GM15510 (cell line): ENCODE results near the gene PTX4.
A peak's percentile ranks its signal among the peaks of the same experiment; 100 is the strongest.

Experiments
- POLR2A ChIP-seq: IDR thresholded peaks from 3 replicates; pipeline ENCODE4 v1.6.1; 2011; ENCODE audit warnings: borderline replicate concordance; ENCODE audit not compliant: insufficient read length; ENCODE audit errors: extremely low read depth

PTX4 gene

GRCh38 chr16:1485847-1486496 lies 2.8 kb downstream of the PTX4 start:
- no peak for TF ChIP-seq POLR2A

GRCh38 chr16:1481906-1482835 lies 6.6 kb downstream of the PTX4 start:
- no peak for TF ChIP-seq POLR2A

DNA sequence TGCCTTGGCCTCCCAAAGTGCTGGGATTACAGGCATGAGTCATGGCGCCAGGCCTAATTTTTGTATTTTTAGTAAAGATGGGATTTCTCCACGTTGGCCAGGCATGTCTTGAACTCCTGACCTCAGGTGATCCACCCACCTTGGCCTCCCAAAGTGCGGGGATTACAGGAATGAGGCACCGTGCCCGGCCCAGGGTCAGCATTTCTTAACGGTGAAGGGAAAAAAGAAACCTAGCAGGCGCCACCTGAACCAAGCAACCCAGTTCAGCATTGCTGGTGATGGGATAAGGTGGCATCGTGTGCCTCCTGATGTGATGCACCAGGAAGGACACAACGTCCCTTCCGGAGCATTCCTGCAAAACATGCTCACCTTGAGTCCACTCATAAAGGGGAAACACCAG lies 11.7 kb downstream of the PTX4 start:
- no peak for TF ChIP-seq POLR2A

- no peak for TF ChIP-seq POLR2A
Observed at GRCh38 chr16:1475552-1476114, 13.1 kb downstream of the PTX4 start.

DNA sequence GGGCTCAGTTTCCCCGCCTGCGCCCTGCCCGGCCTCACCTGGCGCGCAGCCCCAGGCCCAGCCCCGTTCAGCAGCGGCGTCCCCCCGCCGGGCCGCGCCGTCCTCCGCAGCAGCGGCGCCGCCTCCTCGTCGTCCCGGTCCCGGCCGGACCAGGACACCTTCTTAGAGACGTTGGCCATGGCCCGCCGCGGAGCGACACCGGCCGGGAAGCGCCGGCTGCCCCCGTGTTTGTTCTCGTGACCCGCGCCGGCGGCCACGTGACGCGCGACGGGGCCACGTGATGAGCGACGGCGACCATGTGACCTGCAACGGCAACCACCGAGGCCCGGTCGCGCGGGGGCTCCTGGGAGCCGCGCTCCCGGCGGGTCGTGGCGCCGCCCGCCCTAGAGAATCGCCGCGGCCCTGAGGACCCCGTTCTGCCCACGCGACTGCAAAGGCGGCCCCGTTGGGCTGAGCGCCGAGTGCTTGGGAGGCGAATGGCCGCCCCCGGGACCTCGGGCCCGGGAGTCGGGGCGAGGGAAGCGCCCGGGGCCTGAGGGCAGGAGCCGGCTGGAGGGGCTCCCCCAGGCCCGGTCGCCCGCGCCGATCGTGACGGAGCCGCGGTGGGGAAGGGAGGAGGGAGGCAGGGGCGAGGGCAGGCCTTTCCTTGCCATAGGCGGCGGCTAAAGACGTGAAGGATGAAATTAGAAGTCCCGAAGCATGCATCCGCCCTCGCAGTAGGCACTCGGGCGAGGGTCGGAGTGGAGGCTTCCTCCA lies 13.8 kb downstream of the PTX4 start, which contains the start of gene CLCN7:
Gene CLCN7 (minus strand): TSS at position 233 of the 756 bp plus-strand sequence. CDS start 54 bp downstream, at position 179.
- TF ChIP-seq POLR2A: peak; percentile 98

DNA sequence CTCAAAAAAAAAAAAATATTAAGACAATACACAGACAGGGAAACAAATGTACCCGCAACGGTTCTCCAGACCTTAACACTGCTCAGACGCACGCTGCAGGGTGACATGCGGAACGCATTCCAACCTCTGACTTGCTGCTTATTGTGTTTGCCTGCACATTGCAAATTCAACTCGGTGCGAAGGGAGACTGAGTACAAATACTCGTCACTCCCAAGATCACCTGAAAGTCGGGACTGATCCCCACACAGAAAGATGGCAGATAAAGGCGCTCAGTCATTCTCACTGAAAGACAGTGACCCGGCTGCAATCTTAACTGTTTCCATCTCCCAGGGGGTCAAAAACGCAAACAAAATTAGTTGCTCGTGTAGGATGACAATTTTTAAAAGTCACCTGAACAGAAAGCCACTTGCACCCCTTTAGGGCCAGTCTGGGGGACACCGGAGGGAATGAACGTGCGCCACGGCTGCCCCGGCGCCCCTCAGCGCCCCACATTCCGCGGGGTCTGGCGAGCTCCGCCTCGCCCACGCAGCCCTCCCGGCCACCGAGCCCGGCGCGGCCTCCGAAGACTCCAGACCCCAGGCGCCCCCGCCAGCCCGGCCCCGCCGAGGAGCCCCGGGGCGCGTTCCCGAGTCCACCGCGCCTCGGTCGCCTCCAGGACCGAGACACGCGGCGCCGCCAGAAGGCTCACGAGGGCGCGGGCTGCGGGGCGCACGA lies 14.5 kb downstream of the PTX4 start:
- no peak for TF ChIP-seq POLR2A

GRCh38 chr16:1472974-1473373 lies 15.8 kb downstream of the PTX4 start:
- no peak for TF ChIP-seq POLR2A

- TF ChIP-seq POLR2A: no peak
Observed at GRCh38 chr16:1471569-1472194, 17.1 kb downstream of the PTX4 start.

DNA sequence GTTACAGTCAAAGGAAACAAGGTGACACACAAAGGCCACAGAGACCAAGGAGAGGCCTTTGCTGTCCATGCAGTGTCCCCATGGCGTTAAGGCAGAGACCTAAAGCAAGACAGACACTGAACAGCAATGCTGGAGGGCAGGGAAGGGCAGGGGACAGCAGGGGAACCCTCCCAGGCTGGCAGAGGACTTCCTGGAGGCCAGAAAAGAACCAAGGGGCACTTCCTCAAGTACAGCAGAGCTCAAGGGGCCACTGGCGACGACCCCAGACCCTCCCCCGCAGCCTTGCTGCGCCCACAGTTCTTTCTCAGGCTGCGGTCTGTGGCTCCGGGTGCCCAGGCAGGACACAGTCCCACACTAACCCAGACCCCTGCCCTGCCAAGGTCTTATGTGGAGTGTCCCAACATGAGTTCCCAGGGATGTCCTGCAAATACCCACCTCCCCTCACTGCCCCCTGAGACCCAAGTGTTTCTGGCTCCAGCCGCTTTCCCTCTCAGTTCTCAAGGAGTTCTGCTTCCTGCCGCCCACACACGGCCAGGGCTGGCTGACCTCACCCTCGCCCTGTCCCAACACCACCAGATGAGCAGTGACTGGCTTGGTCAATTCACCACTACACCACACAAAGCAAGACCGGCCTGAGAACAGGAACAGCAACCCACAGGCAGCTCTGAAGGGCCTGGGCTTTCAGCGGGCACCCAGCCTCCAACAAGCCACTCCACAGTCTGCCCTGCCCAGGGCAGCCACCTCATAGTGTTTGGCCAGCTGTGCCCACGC lies 18.1 kb downstream of the PTX4 start:
- TF ChIP-seq POLR2A: no peak

DNA sequence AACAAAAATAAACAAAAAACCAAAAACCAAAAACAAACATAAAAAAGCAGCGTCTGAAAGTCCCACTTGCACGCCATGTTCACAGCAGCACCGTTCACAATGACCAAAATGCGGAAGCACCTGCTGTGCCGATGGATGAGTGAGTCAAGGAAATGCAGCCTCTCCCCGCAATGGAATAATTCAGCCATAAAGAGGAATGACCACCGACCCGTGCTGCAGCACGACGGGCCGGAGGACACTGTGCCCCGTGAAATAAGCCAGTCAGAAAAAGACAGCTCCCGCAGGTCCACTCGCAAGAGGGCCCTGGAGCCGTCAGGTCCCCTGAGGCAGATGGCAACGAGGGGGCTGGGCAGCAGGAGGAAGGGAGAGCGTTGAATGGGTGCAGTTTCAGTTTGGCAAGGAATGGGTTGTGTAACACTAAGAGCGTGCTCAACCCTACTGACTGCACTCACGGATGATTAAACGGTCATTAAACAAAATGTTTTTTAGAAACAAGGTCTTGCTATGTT lies 19.0 kb downstream of the PTX4 start:
- TF ChIP-seq POLR2A: no peak

DNA sequence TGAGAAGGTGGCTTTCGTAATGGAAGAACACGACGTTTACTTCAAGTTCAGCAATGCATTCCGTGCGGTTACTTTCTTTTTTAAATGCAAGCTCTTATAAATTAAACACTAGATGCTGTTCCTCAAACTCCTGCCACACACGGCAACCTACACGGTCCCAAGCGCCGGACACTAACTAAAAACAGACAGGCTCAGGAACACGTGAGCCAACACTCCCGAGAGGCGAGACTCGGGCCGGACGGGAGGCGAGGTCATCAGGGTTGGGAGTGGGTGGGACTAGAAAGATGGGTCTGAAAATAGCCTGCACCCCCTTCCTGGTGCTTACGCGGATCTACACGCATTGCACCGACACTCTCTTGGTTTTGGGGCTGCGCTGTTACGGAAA lies 20.3 kb downstream of the PTX4 start:
- no peak for TF ChIP-seq POLR2A

DNA sequence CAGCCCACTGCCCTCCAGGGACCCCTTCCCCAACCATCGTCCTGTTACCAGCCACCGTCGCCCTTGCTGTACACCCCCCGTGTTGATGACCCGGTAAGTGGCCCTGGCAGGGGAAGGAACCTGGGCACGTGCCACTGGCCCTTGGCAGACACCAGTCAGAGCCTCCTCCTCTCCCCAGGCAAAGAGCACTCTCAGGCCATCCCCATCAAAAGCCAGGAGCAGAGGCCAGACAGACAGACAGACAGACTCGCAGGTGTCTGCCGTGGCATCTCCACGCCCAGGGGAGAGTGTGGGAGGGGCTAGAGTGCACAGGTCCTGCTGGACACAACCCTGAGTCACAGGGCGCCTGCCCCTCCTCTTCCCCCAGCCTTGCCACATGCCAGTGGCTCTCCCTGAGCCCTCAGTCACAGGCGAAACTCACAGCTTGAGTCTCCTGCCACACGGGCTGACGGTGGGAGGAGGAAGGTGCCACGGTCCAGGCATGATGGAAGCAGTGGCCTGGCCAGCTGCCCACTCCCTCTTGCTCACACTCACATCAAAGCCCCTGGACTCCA lies 21.7 kb downstream of the PTX4 start:
- TF ChIP-seq POLR2A: no peak
